CD4-positive, alpha-beta memory T cell (primary cell): Measurements from ENCODE around the gene SLC25A1. TPM values are rescaled to one million over a fixed set of nuclear protein-coding genes. Genes with fewer than 3 reads are reported as not detected.

Experiments used
- CTCF ChIA-PET: fragments of 350-600 bp; sonication (Branson Sonifier 250); formaldehyde crosslinking; loops from one replicate; lab custom pipeline; 2021; ENCODE audit warnings: inconsistent platforms; ENCODE audit not compliant: partially characterized antibody; lab: Charles Lee
- POLR2A ChIA-PET: fragments of 350-600 bp; sonication (Branson Sonifier 250); formaldehyde crosslinking; loops from one replicate; lab custom pipeline; 2021; ENCODE audit not compliant: partially characterized antibody; lab: Charles Lee
- DNase-seq, 5 donors: peaks; one replicate each; pipeline versions ENCODE4 v3.0.0 to v3.0.0-alpha.2; 2020 to 2022; ENCODE audit warnings: mixed read lengths in 1 of 5
- H3K27ac ChIP-seq: one replicate; pipeline ENCODE4 v1.7.0; 2013; ENCODE audit warnings: low read depth, low read length
- H3K27me3 ChIP-seq: 2 replicates; pipeline ENCODE4 v1.7.0; 2013; ENCODE audit warnings: mild to moderate bottlenecking, low read length, moderate library complexity; ENCODE audit not compliant: insufficient read depth
- H3K36me3 ChIP-seq: 2 replicates; pipeline ENCODE4 v1.7.0; 2013; ENCODE audit warnings: mild to moderate bottlenecking, low read length, moderate library complexity; ENCODE audit not compliant: insufficient read depth
- H3K4me1 ChIP-seq: 2 replicates; pipeline ENCODE4 v1.7.0; 2013; ENCODE audit warnings: mild to moderate bottlenecking, low read length, moderate library complexity; ENCODE audit not compliant: insufficient read depth
- H3K4me3 ChIP-seq, 2 donors: one replicate each; pipeline ENCODE4 v1.7.0; 2013; ENCODE audit warnings: low read length in 2 of 2, mild to moderate bottlenecking in 1 of 2
- H3K9me3 ChIP-seq, 2 donors: one replicate each; pipeline ENCODE4 v1.7.0; 2013; ENCODE audit warnings: low read length in 2 of 2, control low read depth in 1 of 2; ENCODE audit not compliant: control insufficient read depth in 1 of 2
- H3K27ac Mint-ChIP-seq, 7 donors: one replicate each; pipeline ENCODE4 v1.8.0; 2020 to 2021; ENCODE audit warnings: mixed read lengths in 7 of 7, mild to moderate bottlenecking in 6 of 7, inconsistent platforms in 3 of 7, moderate library complexity in 3 of 7
- H3K27me3 Mint-ChIP-seq, 2 donors: one replicate each; pipeline ENCODE4 v1.8.0; 2020 to 2021; ENCODE audit warnings: mixed read lengths in 2 of 2
- H3K36me3 Mint-ChIP-seq, 2 donors: one replicate each; pipeline ENCODE4 v1.8.0; 2020 to 2021; ENCODE audit warnings: mixed read lengths in 2 of 2, inconsistent platforms in 1 of 2, mild to moderate bottlenecking in 1 of 2
- H3K4me1 Mint-ChIP-seq, 4 donors: one replicate each; pipeline ENCODE4 v1.8.0; 2020 to 2021; ENCODE audit warnings: mixed read lengths in 4 of 4, mild to moderate bottlenecking in 1 of 4
- H3K4me3 Mint-ChIP-seq, 8 donors: one replicate each; pipeline ENCODE4 v1.8.0; 2020 to 2021; ENCODE audit warnings: mixed read lengths in 8 of 8, mild to moderate bottlenecking in 7 of 8, moderate library complexity in 6 of 8, inconsistent platforms in 3 of 8
- H3K9me3 Mint-ChIP-seq, 8 donors: one replicate each; pipeline ENCODE4 v1.8.0; 2020 to 2021; ENCODE audit warnings: mixed read lengths in 8 of 8, mild to moderate bottlenecking in 5 of 8, inconsistent platforms in 3 of 8, moderate library complexity in 1 of 8
- intact Hi-C: fragments of 100-400 bp; cut with micrococcal nuclease; formaldehyde crosslinking; loops from one replicate; pipeline ENCODE4 v1.15.1; 2023
- polyA plus RNA-seq, 2 donors: library from polyadenylated mRNA; unstranded; fragments of 300-500 nt; fragmentation: Illumina TruSeq; gene quantifications; one replicate each; pipeline ENCODE4 v1.2.3, GENCODE V29; 2021
- total RNA-seq, 2 experiments: library from RNA; stranded (reverse); gene quantifications; one replicate each; pipeline ENCODE4 v1.2.3, GENCODE V29; 2021

The SLC25A1 gene
- total and polyA plus RNA-seq, 4 experiments from 2014 or later: 35.5 to 64.9 (median 39.9) TPM

- Histone ChIP-seq H3K27ac (no peak overlapping the region), H3K4me3 (no peak overlapping the region), H3K4me1 (peaks cover 7% of the 10 kb centered on the region), H3K27me3 (no peaks in the 10 kb centered on the region), H3K36me3 (no peaks in the 10 kb centered on the region), H3K9me3 (no peaks in the 10 kb centered on the region)
- Mint-ChIP-seq H3K4me3 (no peak overlapping the region), H3K9me3 (no peaks in the 10 kb centered on the region), H3K4me1 (peaks cover 0 to 4% (median 3%) of the 10 kb centered on the region in 4 donors), H3K36me3 (peaks cover 0 to 8% of the 10 kb centered on the region in 2 donors), H3K27me3 (peaks cover 7 to 9% of the 10 kb centered on the region in 2 donors), H3K27ac (no peak overlapping the region)
- intact Hi-C loops: no loop called here
- CTCF ChIA-PET: no interaction called here
- DNase-seq: no peak
- POLR2A ChIA-PET: no interaction called here
Observed at GRCh38 chr22:19213442-19214077, 35.0 kb upstream of the SLC25A1 start.

GRCh38 chr22:19213001-19213400 lies 34.5 kb upstream of the SLC25A1 start:
- H3K27ac ChIP-seq: no peak overlapping the region
- Mint-ChIP-seq H3K27ac (no peak overlapping the region), H3K27me3 (peaks cover 9 to 11% of the 10 kb centered on the region in 2 donors), H3K36me3 (peaks cover 0 to 8% of the 10 kb centered on the region in 2 donors), H3K4me1 (peaks cover 0 to 3% (median 2%) of the 10 kb centered on the region in 4 donors), H3K9me3 (no peaks in the 10 kb centered on the region), H3K4me3 (no peak overlapping the region)
- CTCF ChIA-PET: no interaction called here
- H3K4me1 ChIP-seq: peaks cover 1% of the 10 kb centered on the region
- intact Hi-C loops: no loop called here
- H3K9me3 ChIP-seq: no peaks in the 10 kb centered on the region
- no peaks in the 10 kb centered on the region for H3K27me3 ChIP-seq
- H3K4me3 ChIP-seq: no peak overlapping the region
- H3K36me3 ChIP-seq: no peaks in the 10 kb centered on the region
- POLR2A ChIA-PET: no interaction called here
- DNase-seq: no peak

GRCh38 chr22:19212302-19212870 lies 33.9 kb upstream of the SLC25A1 start:
- CTCF ChIA-PET: no interaction called here

GRCh38 chr22:19210188-19210587 lies 31.7 kb upstream of the SLC25A1 start:
- Histone ChIP-seq H3K27ac (no peak overlapping the region), H3K27me3 (no peaks in the 10 kb centered on the region), H3K4me1 (no peaks in the 10 kb centered on the region), H3K9me3 (no peaks in the 10 kb centered on the region), H3K4me3 (no peak overlapping the region), H3K36me3 (no peaks in the 10 kb centered on the region)
- Mint-ChIP-seq H3K4me3 (no peak overlapping the region), H3K27ac (no peak overlapping the region), H3K9me3 (no peaks in the 10 kb centered on the region), H3K4me1 (no peaks in the 10 kb centered on the region), H3K36me3 (peaks cover 0 to 8% of the 10 kb centered on the region in 2 donors), H3K27me3 (peaks cover 11% of the 10 kb centered on the region in 2 donors)
- POLR2A ChIA-PET: no interaction called here
- CTCF ChIA-PET: no interaction called here
- DNase-seq: no peak
- intact Hi-C loops: no loop called here

More at GRCh38 chr22:19212302-19212870, 33.9 kb upstream of the SLC25A1 start:
- POLR2A ChIA-PET: interaction anchor here (0.7 kb wide), 1 partner anchor 41 kb away, joined by 3 read pairs; no protein-coding TSS in a partner anchor
- H3K27me3 Mint-ChIP-seq: peaks cover 9 to 11% of the 10 kb centered on the region in 2 donors
- Histone ChIP-seq H3K36me3 (no peaks in the 10 kb centered on the region), H3K9me3 (no peaks in the 10 kb centered on the region), H3K4me3 (no peak overlapping the region), H3K4me1 (no peaks in the 10 kb centered on the region), H3K27ac (no peak overlapping the region), H3K27me3 (no peaks in the 10 kb centered on the region)
- H3K9me3 Mint-ChIP-seq: no peaks in the 10 kb centered on the region
- DNase-seq: no peak
- peaks cover 0 to 8% of the 10 kb centered on the region in 2 donors for H3K36me3 Mint-ChIP-seq
- H3K4me3 Mint-ChIP-seq: no peak overlapping the region
- no peaks in the 10 kb centered on the region for H3K4me1 Mint-ChIP-seq
- H3K27ac Mint-ChIP-seq: no peak overlapping the region
- intact Hi-C loops: no loop called here

- H3K27me3 Mint-ChIP-seq: peaks cover 11% of the 10 kb centered on the region in 2 donors
- CTCF ChIA-PET: no interaction called here
- H3K36me3 Mint-ChIP-seq: peaks cover 0 to 8% of the 10 kb centered on the region in 2 donors
- Histone ChIP-seq H3K27ac (no peak overlapping the region), H3K4me1 (no peaks in the 10 kb centered on the region), H3K9me3 (no peaks in the 10 kb centered on the region), H3K27me3 (no peaks in the 10 kb centered on the region), H3K4me3 (no peak overlapping the region), H3K36me3 (no peaks in the 10 kb centered on the region)
- peak overlapping the region in 1 of 7 donors; percentile 19 for H3K27ac Mint-ChIP-seq
- no peak overlapping the region for H3K4me3 Mint-ChIP-seq
- H3K4me1 Mint-ChIP-seq: no peaks in the 10 kb centered on the region
- DNase-seq: no peak
- POLR2A ChIA-PET: no interaction called here
- intact Hi-C loops: no loop called here
- no peaks in the 10 kb centered on the region for H3K9me3 Mint-ChIP-seq
Observed at GRCh38 chr22:19208287-19208847, 29.8 kb upstream of the SLC25A1 start.

GRCh38 chr22:19207884-19208283 lies 29.3 kb upstream of the SLC25A1 start:
- Mint-ChIP-seq H3K36me3 (peaks cover 0 to 8% of the 10 kb centered on the region in 2 donors), H3K27ac (peak overlapping the region in 1 of 7 donors; percentile 19), H3K9me3 (no peaks in the 10 kb centered on the region), H3K4me3 (no peak overlapping the region), H3K4me1 (no peaks in the 10 kb centered on the region), H3K27me3 (peaks cover 8 to 11% of the 10 kb centered on the region in 2 donors)
- ChIA-PET POLR2A (no interaction called here), CTCF (no interaction called here)
- Histone ChIP-seq H3K27ac (no peak overlapping the region), H3K9me3 (no peaks in the 10 kb centered on the region), H3K36me3 (no peaks in the 10 kb centered on the region), H3K4me1 (no peaks in the 10 kb centered on the region), H3K27me3 (no peaks in the 10 kb centered on the region), H3K4me3 (no peak overlapping the region)
- intact Hi-C loops: no loop called here
- DNase-seq: no peak

- Mint-ChIP-seq H3K4me1 (no peaks in the 10 kb centered on the region), H3K9me3 (peaks cover 0 to 2% (median 0%) of the 10 kb centered on the region in 8 donors), H3K36me3 (peaks cover 0 to 8% of the 10 kb centered on the region in 2 donors), H3K27ac (peak overlapping the region in 1 of 7 donors; percentile 7), H3K4me3 (no peak overlapping the region), H3K27me3 (peaks cover 6 to 11% of the 10 kb centered on the region in 2 donors)
- no peaks in the 10 kb centered on the region for H3K36me3 ChIP-seq
- H3K4me3 ChIP-seq: no peak overlapping the region
- ChIA-PET CTCF (no interaction called here), POLR2A (no interaction called here)
- intact Hi-C loops: no loop called here
- no peaks in the 10 kb centered on the region for H3K27me3 ChIP-seq
- H3K27ac ChIP-seq: no peak overlapping the region
- no peaks in the 10 kb centered on the region for H3K9me3 ChIP-seq
- H3K4me1 ChIP-seq: no peaks in the 10 kb centered on the region
- DNase-seq: no peak
Observed at GRCh38 chr22:19207401-19207808, 28.9 kb upstream of the SLC25A1 start.
